Neural progenitor cell (in vitro differentiated cells): ENCODE measurements around the gene TBXA2R.

Experiments used
- CTCF ChIP-seq: fragments of 200-600 bp; sonication (generic); IDR thresholded peaks from 2 replicates; pipeline ENCODE4 v1.5.1; 2017; ENCODE audit warnings: antibody characterized with exemption, mild to moderate bottlenecking
- EZH2 ChIP-seq: fragments of 200-600 bp; sonication (generic); IDR thresholded peaks from 2 replicates; pipeline ENCODE4 v1.6.1; 2017; ENCODE audit warnings: antibody characterized with exemption, mild to moderate bottlenecking, moderate library complexity

- TF ChIP-seq CTCF, result peak; percentile 76
- TF ChIP-seq EZH2, result no peak
Observed at GRCh38 chr19:3586127-3586626, 20.5 kb downstream of the TBXA2R start.
